IMR-90 (cell line): Measurements from ENCODE around the gene TTC38. TPM values are rescaled to one million over a fixed set of nuclear protein-coding genes. Genes with fewer than 3 reads are reported as not detected.

Experiments used
- ATAC-seq: fragments of 200-7000 bp; cut with Tn5 transposase; 2 replicates; pipeline ENCODE4 v1.9.1; 2020; ENCODE audit warnings: low read depth, mild to moderate bottlenecking, moderate library complexity
- BruUV-seq: library from RNA; stranded (reverse); fragments of 400-500 nt; replicated peaks from 2 replicates; lab custom pipeline; 2021; lab: Mats Ljungman, UMichigan
- CTCF ChIA-PET: fragments of 300-600 bp; formaldehyde crosslinking; extraction: SDS; loops from one replicate; lab custom pipeline; 2021; ENCODE audit warnings: antibody characterized with exemption; lab: Yijun Ruan, JAX
- POLR2A ChIA-PET: fragments of 300-600 bp; sonication (Branson Sonifier 250); formaldehyde crosslinking; loops from one replicate; lab custom pipeline; 2022; ENCODE audit warnings: antibody characterized with exemption; ENCODE audit not compliant: unreplicated experiment; lab: Charles Lee
- DNase-seq: peaks from one replicate; pipeline ENCODE4 v3.0.0; 2013
- H2AFZ ChIP-seq: replicated peaks from 2 replicates; pipeline ENCODE3; 2013; ENCODE audit warnings: low read length, mild to moderate bottlenecking; ENCODE audit not compliant: poor library complexity
- H2AK5ac ChIP-seq: 2 replicates; pipeline ENCODE4 v1.6.1; 2013; ENCODE audit warnings: low read depth, low read length, inconsistent platforms
- H2AK9ac ChIP-seq: replicated peaks from 2 replicates; pipeline ENCODE3; 2013; ENCODE audit warnings: mild to moderate bottlenecking, low read depth, low read length, moderate library complexity; ENCODE audit not compliant: poor library complexity
- H2BK120ac ChIP-seq: 2 replicates; pipeline ENCODE4 v1.6.1; 2013; ENCODE audit warnings: low read depth, low read length, inconsistent platforms
- H2BK15ac ChIP-seq: 3 replicates; pipeline ENCODE4 v1.6.1; 2013; ENCODE audit warnings: low read depth, low read length, inconsistent platforms
- H2BK20ac ChIP-seq: 2 replicates; pipeline ENCODE4 v1.6.1; 2013; ENCODE audit warnings: low read depth, mild to moderate bottlenecking, inconsistent platforms, low read length, moderate library complexity
- H2BK5ac ChIP-seq: 2 replicates; pipeline ENCODE4 v1.6.1; 2013; ENCODE audit warnings: mild to moderate bottlenecking, low read depth, low read length, inconsistent platforms; ENCODE audit not compliant: poor library complexity, severe bottlenecking
- H3K14ac ChIP-seq: replicated peaks from 2 replicates; pipeline ENCODE4 v1.6.1; 2013; ENCODE audit warnings: low read depth, low read length, inconsistent platforms
- H3K18ac ChIP-seq: 2 replicates; pipeline ENCODE4 v1.6.1; 2013; ENCODE audit warnings: low read depth, low read length, control low read depth
- H3K23ac ChIP-seq: 2 replicates; pipeline ENCODE4 v1.6.1; 2013; ENCODE audit warnings: low read depth, low read length, inconsistent platforms
- H3K27ac ChIP-seq: 2 replicates; pipeline ENCODE4 v1.5.1; 2013; ENCODE audit warnings: mild to moderate bottlenecking, control low read depth, low read length; ENCODE audit not compliant: insufficient read depth
- H3K27me3 ChIP-seq: 2 replicates; pipeline ENCODE4 v1.6.1; 2013; ENCODE audit warnings: low read length; ENCODE audit not compliant: control insufficient read depth, insufficient read depth
- H3K36me3 ChIP-seq: 2 replicates; pipeline ENCODE4 v1.6.1; 2013; ENCODE audit warnings: low read length, mixed read lengths; ENCODE audit not compliant: control insufficient read depth, insufficient read depth
- H3K4ac ChIP-seq: 2 replicates; pipeline ENCODE4 v1.6.1; 2013; ENCODE audit warnings: low read depth, low read length, inconsistent platforms
- H3K4me1 ChIP-seq: 2 replicates; pipeline ENCODE4 v1.6.1; 2013; ENCODE audit warnings: low read length, mixed read lengths; ENCODE audit not compliant: control insufficient read depth, insufficient read depth
- H3K4me2 ChIP-seq: 2 replicates; pipeline ENCODE4 v1.6.1; 2013; ENCODE audit warnings: low read depth, mild to moderate bottlenecking, control low read depth, low read length, moderate library complexity
- H3K4me3 ChIP-seq: 2 replicates; pipeline ENCODE4 v1.5.1; 2013; ENCODE audit warnings: low read depth, mild to moderate bottlenecking, control low read depth, low read length, moderate library complexity; ENCODE audit not compliant: insufficient read depth
- H3K56ac ChIP-seq: 2 replicates; pipeline ENCODE4 v1.6.1; 2013; ENCODE audit warnings: low read length, inconsistent platforms; ENCODE audit not compliant: insufficient read depth; ENCODE audit errors: extremely low read depth
- H3K79me1 ChIP-seq, 2 experiments: 2 replicates each; pipeline ENCODE4 v1.6.1; 2013; ENCODE audit warnings: low read length in 2 of 2, inconsistent platforms in 1 of 2, low read depth in 1 of 2
- H3K9ac ChIP-seq: 2 replicates; pipeline ENCODE4 v1.6.1; 2013; ENCODE audit warnings: low read depth, low read length, control low read depth
- H3K9me1 ChIP-seq: 2 replicates; pipeline ENCODE4 v1.6.1; 2013; ENCODE audit warnings: low read length, inconsistent platforms; ENCODE audit not compliant: insufficient read depth
- H3K9me3 ChIP-seq: 2 replicates; pipeline ENCODE4 v1.6.1; 2013; ENCODE audit warnings: low read length; ENCODE audit not compliant: control insufficient read depth, insufficient read depth
- H4K20me1 ChIP-seq: 2 replicates; pipeline ENCODE4 v1.6.1; 2013; ENCODE audit warnings: low read length, inconsistent platforms; ENCODE audit not compliant: insufficient read depth
- H4K5ac ChIP-seq: 2 replicates; pipeline ENCODE4 v1.6.1; 2013; ENCODE audit warnings: mild to moderate bottlenecking, low read depth, low read length, control low read depth
- H4K8ac ChIP-seq, 2 experiments: 2 replicates each; pipeline ENCODE4 v1.6.1; 2013; ENCODE audit warnings: low read depth in 2 of 2, low read length in 2 of 2, control low read depth in 1 of 2, inconsistent platforms in 1 of 2
- H4K91ac ChIP-seq: 2 replicates; pipeline ENCODE4 v1.6.1; 2013; ENCODE audit warnings: low read depth, low read length, inconsistent platforms; ENCODE audit not compliant: insufficient read depth
- MXI1 ChIP-seq: IDR thresholded peaks from 2 replicates; pipeline ENCODE4 v1.6.1; 2012; ENCODE audit warnings: low read depth, mild to moderate bottlenecking, low read length, moderate library complexity, borderline replicate concordance
- NFE2L2 ChIP-seq: fragments of 150-350 bp; IDR thresholded peaks from 2 replicates; pipeline ENCODE4 v1.6.1; 2016; ENCODE audit warnings: low read depth, mild to moderate bottlenecking, low read length
- WGBS, 2 experiments: methylation state at CpG; one replicate each; pipeline versions ENCODE4 v1.1.5 to v1.1.7; 2013; ENCODE audit warnings: missing lambda C conversion rate in 2 of 2; ENCODE audit not compliant: insufficient read length in 1 of 2; ENCODE audit errors: extremely low coverage in 2 of 2; 5-methylcytosine and 5-hydroxymethylcytosine counted together
- dilution Hi-C: fragments of 300-500 bp; cut with HindIII; formaldehyde crosslinking; loops from one replicate; pipeline ENCODE4 v1.14.3; 2018; ENCODE audit warnings: low sequenced_read_pairs; ENCODE audit not compliant: unreplicated experiment
- in situ Hi-C: fragments of 300-500 bp; cut with MboI; formaldehyde crosslinking; loops from 3 replicates; pipeline ENCODE4 v1.14.3; 2019; ENCODE audit warnings: low sequenced_read_pairs, inconsistent platforms, mixed read lengths
- intact Hi-C: fragments of 100-400 bp; cut with micrococcal nuclease; formaldehyde crosslinking; loops from 2 replicates; pipeline ENCODE4 v1.10.0; 2022
- polyA plus RNA-seq, 3 experiments: library from polyadenylated mRNA; depleted of rRNA; stranded (reverse); fragments of >200 nt; gene quantifications; 2 replicates each; pipeline ENCODE4 v1.2.3, GENCODE V29; 2012; ENCODE audit warnings: low replicate concordance in 1 of 3
- total RNA-seq: library from RNA; depleted of rRNA; stranded (reverse); fragments of >200 nt; gene quantifications from 2 replicates; pipeline ENCODE4 v1.2.3, GENCODE V29; 2012

Gene TTC38
- total and polyA plus RNA-seq, 2 of the 4 experiments (the other 2 are of a cell fraction) = 43.6 to 52.3 TPM

DNA sequence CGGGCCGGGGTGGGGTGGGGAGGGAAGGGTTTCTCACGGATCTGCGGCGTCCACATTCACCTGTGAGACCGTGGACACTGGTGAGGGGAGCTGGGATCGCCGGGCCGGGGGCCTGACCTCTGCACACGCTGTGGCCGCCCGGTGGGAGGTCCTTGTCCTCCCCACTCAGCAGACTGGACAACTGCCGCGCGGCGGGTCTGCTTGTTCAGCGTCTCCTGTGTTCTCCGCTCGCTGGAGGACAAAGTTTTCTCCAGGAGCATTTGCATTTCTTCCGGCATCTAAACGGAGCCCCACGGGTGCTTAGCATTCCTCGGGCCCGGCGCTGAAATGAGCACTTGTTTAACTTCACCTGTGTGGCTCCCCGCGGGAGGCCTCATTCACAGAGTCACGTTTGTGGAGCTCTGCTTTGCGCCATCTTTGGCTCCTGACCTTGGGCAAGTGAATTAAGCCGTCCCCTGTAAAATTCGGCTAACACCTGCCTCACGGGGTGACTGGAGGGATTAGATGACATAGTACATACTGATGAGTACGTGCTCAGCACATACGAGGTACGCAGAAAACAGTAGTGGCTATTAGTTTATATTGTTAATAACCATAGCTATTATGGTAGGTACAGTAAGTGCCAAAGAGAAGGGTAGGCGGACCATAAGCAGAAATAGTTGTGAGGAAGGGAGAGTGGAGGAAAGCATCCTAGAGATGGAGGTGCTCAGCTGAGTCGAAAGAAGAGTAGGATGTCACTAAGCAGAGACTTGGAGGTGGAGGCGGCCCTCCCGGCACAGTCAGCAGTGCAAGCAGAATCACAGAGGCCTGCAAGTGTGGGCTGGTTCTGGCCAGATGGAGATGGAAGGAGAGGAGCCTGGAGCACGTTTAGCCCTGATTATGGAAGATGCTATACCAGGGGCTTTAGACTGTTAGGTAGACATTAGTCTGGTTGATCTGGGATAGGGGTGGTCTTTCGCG is 68.6 kb downstream of the TTC38 start:
- Histone ChIP-seq H2BK5ac (peak overlapping the region; percentile 92), H4K20me1 (peaks cover 9% of the 10 kb centered on the region; the same call in 1 of the 2 replicates), H3K27ac (peak overlapping the region; percentile 83), H2BK120ac (no peak overlapping the region), H3K9me3 (no peaks in the 10 kb centered on the region), H3K23ac (peak overlapping the region; percentile 68; the same call in 1 of the 2 replicates), H4K91ac (peak overlapping the region; percentile 65), H3K14ac (peak overlapping the region; percentile 64), H3K27me3 (no peaks in the 10 kb centered on the region), H2AK9ac (peak overlapping the region; percentile 97), H3K4me3 (peak overlapping the region; percentile 88), H3K9ac (peak overlapping the region; percentile 80), H3K4me1 (peaks cover 2% of the 10 kb centered on the region; the same call in 1 of the 2 replicates), H3K79me1 (peaks cover 27 to 37% of the 10 kb centered on the region in 2 experiments), H3K9me1 (peaks cover 6% of the 10 kb centered on the region; the same call in 1 of the 2 replicates), H3K36me3 (peaks cover 24% of the 10 kb centered on the region), H2AFZ (peak overlapping the region; percentile 96), H3K4me2 (peak overlapping the region; percentile 85), H2BK15ac (no peak overlapping the region), H4K8ac (peak overlapping the region; percentile 84 to 90; a peak in 2 of 4 replicates), H4K5ac (no peak overlapping the region), H3K18ac (no peak overlapping the region), H2AK5ac (peak overlapping the region; percentile 64), H3K56ac (peak overlapping the region; percentile 52), H3K4ac (peak overlapping the region; percentile 8), H2BK20ac (no peak overlapping the region)
- in situ Hi-C loops (no loop called here), dilution Hi-C loops (no loop called here), intact Hi-C loops (no loop called here)
- TF ChIP-seq MXI1 = peak; percentile 22; the same call in 1 of the 2 replicates
- TF ChIP-seq NFE2L2 = no peak
- ATAC-seq (peak; percentile 43), DNase-seq (peak; percentile 8)
- CTCF ChIA-PET = interaction anchor here (0.7 to 1.2 kb wide), 3 partner anchors 14 to 198 kb away, joined by 3 to 6 read pairs (median 4); no protein-coding TSS in a partner anchor
- WGBS, 2 experiments = 13% methylated on average over 24 of the region's 42 CpGs; no CpG with 5 or more reads in 1 of the 2 experiments
- POLR2A ChIA-PET = interaction anchor here (0.9 to 1.1 kb wide), 2 partner anchors 8 to 214 kb away, joined by 3 to 6 read pairs; no protein-coding TSS in a partner anchor
- BruUV-seq = no TSS peak
